Measurements from ENCODE around the gene MLLT3.

- no peak for TF ChIP-seq CTCF (IDR thresholded peaks at IDR 0.05)
- no peak for TF ChIP-seq POLR2A (IDR thresholded peaks at IDR 0.05)
These were observed 306.6 kb downstream of the MLLT3 start for GRCh38 chr9:20315677-20316076.

Data from vagina (tissue), 2 donors.